Measurements from ENCODE around the gene ABLIM3. TPM values are rescaled to one million over a fixed set of nuclear protein-coding genes. Genes with fewer than 3 reads are reported as not detected.

Gene ABLIM3
- 10 to 100 TPM; 17.1 to 56.2 TPM for polyA plus RNA-seq

GRCh38 chr5:149141224-149141956, at the start of gene ABLIM3:
TSS of gene ABLIM3 (plus strand) at chr5:149141493. CDS start at chr5:149142096, 603 bp downstream.
- H3K4me3 ChIP-seq (ENCODE audit: low read depth in 1 of 2, low read length in 2 of 2), result peak within 1 kb of the TSS; percentile 50 to 65
- no peaks in the 10 kb centered on the region for H3K9me3 ChIP-seq (ENCODE audit: control insufficient read depth in 2 of 2, insufficient read depth in 1 of 2, low read depth in 1 of 2, low read length in 1 of 2)
- H3K36me3 ChIP-seq (ENCODE audit: control insufficient read depth in 2 of 2, insufficient read depth in 2 of 2, low read length in 1 of 2), result no peaks in the 10 kb centered on the region
- peak within 1 kb of the TSS; percentile 73 to 90 for H3K27ac ChIP-seq (ENCODE audit: low read depth in 2 of 2, low read length in 1 of 2)
- H3K27me3 ChIP-seq (ENCODE audit: control insufficient read depth in 1 of 2, insufficient read depth in 2 of 2, low read length in 2 of 2), result no peaks in the 10 kb centered on the region
- peaks cover 0 to 3% of the 10 kb centered on the region in 2 donors for H3K4me1 ChIP-seq (ENCODE audit: control insufficient read depth in 2 of 2, insufficient read depth in 2 of 2, low read length in 1 of 2)
- WGBS, 2 donors, result 6% methylated on average over 51 to 54 of the region's 54 CpGs

GRCh38 chr5:149093625-149094024, 47.7 kb upstream of the ABLIM3 start:
- peaks cover 0 to 6% of the 10 kb centered on the region in 2 donors for H3K9me3 ChIP-seq (ENCODE audit: control insufficient read depth in 2 of 2, insufficient read depth in 1 of 2, low read depth in 1 of 2, low read length in 1 of 2)
- no peaks in the 10 kb centered on the region for H3K27me3 ChIP-seq (ENCODE audit: control insufficient read depth in 1 of 2, insufficient read depth in 2 of 2, low read length in 2 of 2)
- H3K4me3 ChIP-seq (ENCODE audit: low read depth in 1 of 2, low read length in 2 of 2), result no peak overlapping the region
- WGBS, 2 donors, result 42 to 43% methylated on average over 2 of the region's 2 CpGs
- H3K4me1 ChIP-seq (ENCODE audit: control insufficient read depth in 2 of 2, insufficient read depth in 2 of 2, low read length in 1 of 2), result peaks cover 0 to 2% of the 10 kb centered on the region in 2 donors
- no peak overlapping the region for H3K27ac ChIP-seq (ENCODE audit: low read depth in 2 of 2, low read length in 1 of 2)
- no peaks in the 10 kb centered on the region for H3K36me3 ChIP-seq (ENCODE audit: control insufficient read depth in 2 of 2, insufficient read depth in 2 of 2, low read length in 1 of 2)

DNA sequence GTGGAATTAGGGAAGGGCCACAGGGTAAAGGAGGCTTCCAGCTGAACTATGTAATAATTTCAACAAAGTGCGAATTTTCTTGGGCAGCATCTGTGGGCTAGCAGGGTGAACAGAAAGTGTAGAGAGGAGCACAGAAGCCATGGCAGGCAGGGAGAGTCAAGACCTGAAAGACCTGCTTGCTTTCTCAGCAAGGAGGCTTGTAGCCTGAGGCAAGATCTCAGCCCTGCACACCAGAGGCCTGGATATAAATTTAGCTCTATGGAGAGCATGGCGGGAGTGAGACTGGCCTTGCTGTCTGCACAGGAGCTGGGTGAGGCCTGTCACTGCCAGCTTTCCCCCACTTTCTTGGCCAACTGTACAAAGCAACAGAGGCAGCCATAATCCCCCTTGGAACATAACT, 46.3 kb upstream of the ABLIM3 start:
- peaks cover 0 to 2% of the 10 kb centered on the region in 2 donors for H3K4me1 ChIP-seq (ENCODE audit: control insufficient read depth in 2 of 2, insufficient read depth in 2 of 2, low read length in 1 of 2)

DNA sequence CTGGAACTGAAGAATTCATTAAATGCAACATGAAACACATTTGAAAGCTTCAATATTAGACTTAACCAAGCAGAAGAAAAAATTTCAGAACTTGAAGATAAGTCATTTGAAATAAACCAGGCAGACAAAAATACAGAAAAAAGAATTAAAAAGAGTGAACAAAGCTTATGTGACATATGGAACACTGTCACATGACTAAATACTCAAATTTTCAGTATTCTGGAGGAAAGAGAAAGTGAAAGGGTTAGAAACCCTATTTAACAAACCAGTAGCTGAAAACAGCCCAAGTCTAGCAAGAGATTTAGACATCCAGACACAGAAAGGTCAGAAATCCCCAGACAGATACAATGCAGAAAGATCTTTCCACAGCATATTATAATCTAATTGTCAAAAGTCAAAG, 41.4 kb upstream of the ABLIM3 start:
- Histone ChIP-seq H3K36me3 (ENCODE audit: control insufficient read depth in 2 of 2, insufficient read depth in 2 of 2, low read length in 1 of 2) (no peaks in the 10 kb centered on the region), H3K4me3 (ENCODE audit: low read depth in 1 of 2, low read length in 2 of 2) (no peak overlapping the region), H3K4me1 (ENCODE audit: control insufficient read depth in 2 of 2, insufficient read depth in 2 of 2, low read length in 1 of 2) (peaks cover 0 to 2% of the 10 kb centered on the region in 2 donors), H3K27ac (ENCODE audit: low read depth in 2 of 2, low read length in 1 of 2) (no peak overlapping the region), H3K9me3 (ENCODE audit: control insufficient read depth in 2 of 2, insufficient read depth in 1 of 2, low read depth in 1 of 2, low read length in 1 of 2) (peaks cover 0 to 6% of the 10 kb centered on the region in 2 donors), H3K27me3 (ENCODE audit: control insufficient read depth in 1 of 2, insufficient read depth in 2 of 2, low read length in 2 of 2) (no peaks in the 10 kb centered on the region)

More for the DNA sequence above, 46.3 kb upstream of the ABLIM3 start:
- Histone ChIP-seq H3K4me3 (ENCODE audit: low read depth in 1 of 2, low read length in 2 of 2) (no peak overlapping the region), H3K36me3 (ENCODE audit: control insufficient read depth in 2 of 2, insufficient read depth in 2 of 2, low read length in 1 of 2) (no peaks in the 10 kb centered on the region), H3K27me3 (ENCODE audit: control insufficient read depth in 1 of 2, insufficient read depth in 2 of 2, low read length in 2 of 2) (no peaks in the 10 kb centered on the region), H3K27ac (ENCODE audit: low read depth in 2 of 2, low read length in 1 of 2) (peak overlapping the region; percentile 30 to 71), H3K9me3 (ENCODE audit: control insufficient read depth in 2 of 2, insufficient read depth in 1 of 2, low read depth in 1 of 2, low read length in 1 of 2) (peaks cover 0 to 6% of the 10 kb centered on the region in 2 donors)
- WGBS, 2 donors, result 72 to 76% methylated on average over 2 of the region's 2 CpGs

GRCh38 chr5:149100331-149100730, 41.0 kb upstream of the ABLIM3 start:
- Histone ChIP-seq H3K9me3 (ENCODE audit: control insufficient read depth in 2 of 2, insufficient read depth in 1 of 2, low read depth in 1 of 2, low read length in 1 of 2) (peaks cover 0 to 3% of the 10 kb centered on the region in 2 donors), H3K4me1 (ENCODE audit: control insufficient read depth in 2 of 2, insufficient read depth in 2 of 2, low read length in 1 of 2) (peaks cover 0 to 2% of the 10 kb centered on the region in 2 donors), H3K36me3 (ENCODE audit: control insufficient read depth in 2 of 2, insufficient read depth in 2 of 2, low read length in 1 of 2) (no peaks in the 10 kb centered on the region), H3K4me3 (ENCODE audit: low read depth in 1 of 2, low read length in 2 of 2) (no peak overlapping the region), H3K27ac (ENCODE audit: low read depth in 2 of 2, low read length in 1 of 2) (no peak overlapping the region), H3K27me3 (ENCODE audit: control insufficient read depth in 1 of 2, insufficient read depth in 2 of 2, low read length in 2 of 2) (no peaks in the 10 kb centered on the region)

DNA sequence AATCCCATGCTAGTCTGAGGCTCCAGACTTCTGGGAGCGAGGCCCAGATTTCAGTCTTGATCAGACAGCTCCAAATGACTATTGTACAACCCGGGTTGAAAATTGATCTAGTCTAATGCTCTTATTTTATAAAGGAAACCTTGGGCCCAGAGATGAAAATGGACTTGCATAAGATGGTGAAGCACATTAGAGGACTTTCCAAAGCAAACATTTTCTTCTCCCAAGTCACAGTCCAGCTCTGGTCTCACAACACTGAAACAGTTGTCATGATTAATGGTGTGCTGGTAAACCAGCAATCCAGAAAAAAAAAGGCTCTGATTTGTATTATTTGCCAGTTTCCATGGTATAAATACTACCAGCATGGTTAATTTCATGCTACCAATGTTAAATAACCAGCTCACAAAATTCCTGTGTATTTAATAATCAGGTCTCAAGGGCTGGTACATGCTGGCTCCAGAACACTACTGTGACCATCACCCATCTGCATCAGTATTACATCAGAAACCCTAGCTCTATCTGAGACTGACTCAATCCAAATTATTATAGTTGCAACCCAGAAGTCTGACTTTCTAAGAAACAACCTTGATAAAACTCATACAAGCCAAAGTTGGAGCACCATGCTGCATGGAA, 32.5 kb upstream of the ABLIM3 start:
- no peaks in the 10 kb centered on the region for H3K4me1 ChIP-seq (ENCODE audit: control insufficient read depth in 2 of 2, insufficient read depth in 2 of 2, low read length in 1 of 2)
- H3K4me3 ChIP-seq (ENCODE audit: low read depth in 1 of 2, low read length in 2 of 2), result no peak overlapping the region
- H3K27ac ChIP-seq (ENCODE audit: low read depth in 2 of 2, low read length in 1 of 2), result no peak overlapping the region
- WGBS, 2 donors, result 74 to 88% methylated on average over 2 of the region's 2 CpGs
- no peaks in the 10 kb centered on the region for H3K27me3 ChIP-seq (ENCODE audit: control insufficient read depth in 1 of 2, insufficient read depth in 2 of 2, low read length in 2 of 2)
- no peaks in the 10 kb centered on the region for H3K36me3 ChIP-seq (ENCODE audit: control insufficient read depth in 2 of 2, insufficient read depth in 2 of 2, low read length in 1 of 2)
- no peaks in the 10 kb centered on the region for H3K9me3 ChIP-seq (ENCODE audit: control insufficient read depth in 2 of 2, insufficient read depth in 1 of 2, low read depth in 1 of 2, low read length in 1 of 2)

DNA sequence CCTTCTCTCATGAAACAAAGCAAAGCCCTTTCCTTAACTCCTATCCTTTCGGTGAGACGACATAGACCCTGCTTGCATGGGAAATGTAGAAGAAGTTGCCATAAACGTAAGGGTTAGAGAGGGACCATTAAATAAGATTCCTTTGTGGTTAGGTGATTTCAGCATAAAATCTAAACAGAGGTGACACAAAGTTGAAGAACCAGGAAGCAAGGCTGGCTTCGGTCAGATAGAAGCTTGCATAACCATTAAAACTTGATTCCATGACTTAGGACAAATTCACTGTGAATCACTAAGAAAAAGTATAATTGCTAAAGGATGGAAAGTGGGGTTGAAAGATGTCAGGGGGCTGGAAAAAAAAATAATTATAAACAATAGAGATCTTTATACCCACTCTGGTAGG, 30.9 kb upstream of the ABLIM3 start:
- WGBS, 2 donors, result 82 to 87% methylated on average over 4 of the region's 4 CpGs

GRCh38 chr5:149113669-149114068, 27.6 kb upstream of the ABLIM3 start:
- Histone ChIP-seq H3K4me3 (ENCODE audit: low read depth in 1 of 2, low read length in 2 of 2) (no peak overlapping the region), H3K4me1 (ENCODE audit: control insufficient read depth in 2 of 2, insufficient read depth in 2 of 2, low read length in 1 of 2) (peaks cover 0 to 2% of the 10 kb centered on the region in 2 donors), H3K27ac (ENCODE audit: low read depth in 2 of 2, low read length in 1 of 2) (no peak overlapping the region), H3K27me3 (ENCODE audit: control insufficient read depth in 1 of 2, insufficient read depth in 2 of 2, low read length in 2 of 2) (no peaks in the 10 kb centered on the region), H3K36me3 (ENCODE audit: control insufficient read depth in 2 of 2, insufficient read depth in 2 of 2, low read length in 1 of 2) (no peaks in the 10 kb centered on the region), H3K9me3 (ENCODE audit: control insufficient read depth in 2 of 2, insufficient read depth in 1 of 2, low read depth in 1 of 2, low read length in 1 of 2) (no peaks in the 10 kb centered on the region)
- 50 to 62% methylated on average over 2 of the region's 2 CpGs for WGBS, 2 donors

More for the DNA sequence above, 30.9 kb upstream of the ABLIM3 start:
- H3K4me1 ChIP-seq (ENCODE audit: control insufficient read depth in 2 of 2, insufficient read depth in 2 of 2, low read length in 1 of 2), result peaks cover 0 to 2% of the 10 kb centered on the region in 2 donors
- H3K4me3 ChIP-seq (ENCODE audit: low read depth in 1 of 2, low read length in 2 of 2), result no peak overlapping the region
- no peaks in the 10 kb centered on the region for H3K27me3 ChIP-seq (ENCODE audit: control insufficient read depth in 1 of 2, insufficient read depth in 2 of 2, low read length in 2 of 2)
- no peaks in the 10 kb centered on the region for H3K36me3 ChIP-seq (ENCODE audit: control insufficient read depth in 2 of 2, insufficient read depth in 2 of 2, low read length in 1 of 2)
- H3K9me3 ChIP-seq (ENCODE audit: control insufficient read depth in 2 of 2, insufficient read depth in 1 of 2, low read depth in 1 of 2, low read length in 1 of 2), result no peaks in the 10 kb centered on the region
- H3K27ac ChIP-seq (ENCODE audit: low read depth in 2 of 2, low read length in 1 of 2), result no peak overlapping the region

DNA sequence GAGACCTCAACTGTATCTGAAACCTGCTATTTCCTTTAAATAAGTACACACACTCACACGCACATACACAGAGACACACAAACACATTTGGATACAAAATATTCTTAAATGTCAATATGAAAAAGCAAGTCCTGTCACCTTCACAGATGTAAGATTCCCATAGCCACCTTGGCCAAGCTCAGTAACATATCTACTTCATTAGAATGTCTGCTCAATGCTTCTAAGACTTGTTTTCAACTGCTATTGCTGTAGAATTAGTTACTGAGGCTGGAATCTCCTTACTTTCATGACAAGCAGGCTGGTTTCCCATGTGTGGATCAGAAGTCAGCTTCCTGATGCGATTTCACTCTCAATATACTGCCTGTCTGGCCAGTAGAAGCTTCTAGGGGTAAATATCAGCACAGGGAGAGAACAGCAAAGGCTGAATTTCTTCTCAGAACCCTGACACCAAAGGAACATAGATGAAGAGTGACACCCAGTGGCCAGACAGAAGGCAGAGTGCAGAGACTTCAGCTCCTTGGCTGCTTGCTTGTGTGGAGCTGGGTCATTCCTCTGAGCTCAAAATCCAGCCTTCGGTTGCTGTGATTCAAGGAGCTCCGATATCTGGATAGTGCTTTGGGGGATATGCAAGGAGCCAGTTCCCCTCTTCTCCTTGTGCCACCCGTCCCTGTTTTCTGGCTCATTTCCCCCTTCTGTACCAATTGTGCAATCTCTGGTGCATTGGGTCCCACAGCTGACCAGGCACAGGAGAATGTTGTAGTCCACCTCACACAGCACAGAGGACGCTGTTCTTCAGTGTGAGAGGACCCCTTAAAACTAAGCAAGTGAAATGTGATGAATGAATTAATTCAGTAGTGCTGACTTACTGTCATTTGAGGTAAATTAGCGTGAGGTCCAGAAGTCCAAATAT, 26.6 kb upstream of the ABLIM3 start:
- Histone ChIP-seq H3K9me3 (ENCODE audit: control insufficient read depth in 2 of 2, insufficient read depth in 1 of 2, low read depth in 1 of 2, low read length in 1 of 2) (no peaks in the 10 kb centered on the region), H3K27ac (ENCODE audit: low read depth in 2 of 2, low read length in 1 of 2) (no peak overlapping the region), H3K27me3 (ENCODE audit: control insufficient read depth in 1 of 2, insufficient read depth in 2 of 2, low read length in 2 of 2) (no peaks in the 10 kb centered on the region), H3K36me3 (ENCODE audit: control insufficient read depth in 2 of 2, insufficient read depth in 2 of 2, low read length in 1 of 2) (no peaks in the 10 kb centered on the region), H3K4me1 (ENCODE audit: control insufficient read depth in 2 of 2, insufficient read depth in 2 of 2, low read length in 1 of 2) (peaks cover 0 to 2% of the 10 kb centered on the region in 2 donors), H3K4me3 (ENCODE audit: low read depth in 1 of 2, low read length in 2 of 2) (no peak overlapping the region)
- 28 to 39% methylated on average over 7 of the region's 7 CpGs for WGBS, 2 donors

Data from esophagus (tissue), 2 donors.